DOHH2 (cell line): ENCODE data around the gene DNAJB6.

Experiments used
- H3F3A ChIP-seq: fragments of 200-600 bp; sonication (generic), shearing (Covaris generic); 2 replicates; pipeline ENCODE4 v1.6.0; 2016; ENCODE audit warnings: antibody characterized with exemption, mild to moderate bottlenecking; ENCODE audit not compliant: control insufficient read depth, insufficient read depth
- H3K27ac ChIP-seq: fragments of 200-600 bp; sonication (generic); 2 replicates; pipeline ENCODE4 v1.5.1; 2014; ENCODE audit warnings: low read depth, mild to moderate bottlenecking, low read length, moderate library complexity
- H3K27me3 ChIP-seq: fragments of 200-600 bp; sonication (generic); 2 replicates; pipeline ENCODE4 v1.6.1; 2014; ENCODE audit warnings: mild to moderate bottlenecking, low read length, mixed read lengths; ENCODE audit not compliant: control insufficient read depth
- H3K36me3 ChIP-seq: fragments of 200-600 bp; sonication (generic); 2 replicates; pipeline ENCODE4 v1.6.1; 2014; ENCODE audit warnings: mild to moderate bottlenecking, low read length, moderate library complexity, mixed read lengths; ENCODE audit not compliant: control insufficient read depth
- H3K4me1 ChIP-seq: fragments of 200-600 bp; sonication (generic); 2 replicates; pipeline ENCODE4 v1.6.1; 2014; ENCODE audit warnings: mild to moderate bottlenecking, low read length, mixed read lengths; ENCODE audit not compliant: control insufficient read depth
- H3K4me2 ChIP-seq: fragments of 200-600 bp; sonication (generic); 2 replicates; pipeline ENCODE4 v1.6.0; 2014; ENCODE audit warnings: mild to moderate bottlenecking, low read length, moderate library complexity
- H3K4me3 ChIP-seq: fragments of 200-600 bp; sonication (generic); 2 replicates; pipeline ENCODE4 v1.5.1; 2014; ENCODE audit warnings: mild to moderate bottlenecking, low read length, mixed read lengths
- H3K79me2 ChIP-seq: fragments of 200-600 bp; sonication (generic); 2 replicates; pipeline ENCODE4 v1.6.1; 2014; ENCODE audit warnings: mild to moderate bottlenecking, low read length, mixed read lengths; ENCODE audit not compliant: control insufficient read depth
- H3K9me2 ChIP-seq: fragments of 200-600 bp; sonication (generic); replicated peaks from 2 replicates; pipeline ENCODE4 v1.6.1; 2014; ENCODE audit warnings: mild to moderate bottlenecking, low read length, mixed read lengths; ENCODE audit not compliant: control insufficient read depth
- H3K9me3 ChIP-seq: fragments of 200-600 bp; sonication (generic); 2 replicates; pipeline ENCODE4 v1.6.1; 2014; ENCODE audit warnings: antibody characterized with exemption, low read length, mixed read lengths; ENCODE audit not compliant: control insufficient read depth, insufficient read depth
- H4K20me1 ChIP-seq: fragments of 200-600 bp; sonication (generic); 2 replicates; pipeline ENCODE4 v1.6.0; 2014; ENCODE audit warnings: low read depth, mild to moderate bottlenecking, antibody characterized with exemption, low read length, moderate library complexity; ENCODE audit not compliant: control insufficient read depth, insufficient read depth
- CTCF ChIP-seq: fragments of 200-600 bp; sonication (generic); IDR thresholded peaks from one replicate; pipeline ENCODE4 v1.5.1; 2014; ENCODE audit warnings: antibody characterized with exemption, mild to moderate bottlenecking, low read depth, low read length; ENCODE audit not compliant: poor library complexity, severe bottlenecking
- EZH2phosphoT487 ChIP-seq: fragments of 200-600 bp; sonication (generic); IDR thresholded peaks from 2 replicates; pipeline ENCODE4 v1.6.1; 2017; ENCODE audit warnings: borderline replicate concordance, mild to moderate bottlenecking, antibody characterized with exemption, low read length, moderate library complexity, mixed read lengths

Gene DNAJB6

GRCh38 chr7:157373493-157373892, 36.7 kb downstream of the DNAJB6 start:
- H4K20me1 ChIP-seq = peaks cover 18% of the 10 kb centered on the region; the same call in 1 of the 2 replicates
- H3K79me2 ChIP-seq = peaks cover 93% of the 10 kb centered on the region
- no peaks in the 10 kb centered on the region for H3F3A ChIP-seq
- no peaks in the 10 kb centered on the region for H3K4me1 ChIP-seq
- H3K9me3 ChIP-seq = no peaks in the 10 kb centered on the region
- H3K9me2 ChIP-seq = no peaks in the 10 kb centered on the region
- H3K4me2 ChIP-seq = no peak overlapping the region
- H3K27ac ChIP-seq = no peak overlapping the region
- TF ChIP-seq CTCF (no peak), EZH2phosphoT487 (no peak)
- no peak overlapping the region for H3K4me3 ChIP-seq
- H3K27me3 ChIP-seq = no peaks in the 10 kb centered on the region
- peaks cover 92% of the 10 kb centered on the region for H3K36me3 ChIP-seq

GRCh38 chr7:157375410-157375809, 38.6 kb downstream of the DNAJB6 start:
- Histone ChIP-seq H3K9me2 (no peaks in the 10 kb centered on the region), H3K4me3 (no peak overlapping the region), H3K79me2 (peaks cover 99% of the 10 kb centered on the region), H3K27me3 (no peaks in the 10 kb centered on the region), H3K4me2 (no peak overlapping the region), H3F3A (no peaks in the 10 kb centered on the region), H3K27ac (no peak overlapping the region), H3K9me3 (no peaks in the 10 kb centered on the region), H3K4me1 (no peaks in the 10 kb centered on the region), H3K36me3 (peaks cover 85% of the 10 kb centered on the region), H4K20me1 (peaks cover 20% of the 10 kb centered on the region; the same call in 1 of the 2 replicates)
- TF ChIP-seq EZH2phosphoT487 = no peak
- no peak for TF ChIP-seq CTCF

- Histone ChIP-seq H3F3A (0 out of 2 replicates have a peak, but pooled peaks cover 2% of the 10 kb centered on the region), H3K9me2 (no peaks in the 10 kb centered on the region), H3K36me3 (peaks cover 85% of the 10 kb centered on the region), H3K4me1 (no peaks in the 10 kb centered on the region), H3K9me3 (no peaks in the 10 kb centered on the region), H3K27ac (no peak overlapping the region), H3K79me2 (peaks cover 99% of the 10 kb centered on the region), H3K4me3 (no peak overlapping the region), H3K27me3 (no peaks in the 10 kb centered on the region), H3K4me2 (no peak overlapping the region), H4K20me1 (peaks cover 14% of the 10 kb centered on the region; the same call in 1 of the 2 replicates)
- TF ChIP-seq EZH2phosphoT487 (no peak), CTCF (no peak)
Observed at GRCh38 chr7:157377436-157378124, 40.8 kb downstream of the DNAJB6 start.
